Medulla oblongata (tissue), 1 donor: ENCODE data around the gene ATG14.
"Not testable (repeated sequence)": the region's sequence is repeated elsewhere in the genome, so short reads cannot be mapped to it uniquely, and the experiment has no call there.

Source experiments
- DNase-seq: peaks from one replicate; pipeline ENCODE4 v3.0.0-alpha.2; 2015; ENCODE audit errors: extremely low spot score

ATG14 gene

GRCh38 chr14:55433880-55434804 lies 22.5 kb upstream of the ATG14 start:
- DNase-seq: no peak

- DNase-seq: no peak
Observed at GRCh38 chr14:55432628-55433027, 21.0 kb upstream of the ATG14 start.

GRCh38 chr14:55430024-55430690 lies 18.5 kb upstream of the ATG14 start:
- DNase-seq: no peak

- DNase-seq: no peak
Observed at GRCh38 chr14:55427439-55427838, 15.8 kb upstream of the ATG14 start.

- DNase-seq: no peak
Observed at GRCh38 chr14:55426891-55427290, 15.3 kb upstream of the ATG14 start.

- DNase-seq: no peak
Observed at GRCh38 chr14:55425091-55425490, 13.5 kb upstream of the ATG14 start.

- DNase-seq: no peak
Observed at GRCh38 chr14:55423969-55424368, 12.3 kb upstream of the ATG14 start.

GRCh38 chr14:55422338-55422737 lies 10.7 kb upstream of the ATG14 start:
- DNase-seq: not testable (repeated sequence)

- no peak for DNase-seq
Observed at GRCh38 chr14:55419663-55420062, 8.0 kb upstream of the ATG14 start.

GRCh38 chr14:55418411-55418810 lies 6.8 kb upstream of the ATG14 start:
- DNase-seq: no peak

- DNase-seq: no peak
Observed at GRCh38 chr14:55417955-55418354, 6.3 kb upstream of the ATG14 start.

GRCh38 chr14:55416866-55417265 lies 5.2 kb upstream of the ATG14 start:
- no peak for DNase-seq

GRCh38 chr14:55414551-55414950 lies 2.9 kb upstream of the ATG14 start:
- DNase-seq: no peak

GRCh38 chr14:55412676-55413075 lies 1.0 kb upstream of the ATG14 start:
- no peak for DNase-seq

GRCh38 chr14:55410876-55411275 lies 754 bp downstream of the ATG14 start:
- DNase-seq: no peak

- no peak for DNase-seq
Observed at GRCh38 chr14:55404173-55404854, 7.3 kb downstream of the ATG14 start.

GRCh38 chr14:55401751-55402150 lies 9.9 kb downstream of the ATG14 start:
- no peak for DNase-seq

- no peak for DNase-seq
Observed at GRCh38 chr14:55399852-55400251, 11.8 kb downstream of the ATG14 start.

- no peak for DNase-seq
Observed at GRCh38 chr14:55399183-55399582, 12.4 kb downstream of the ATG14 start.

GRCh38 chr14:55398679-55399078 lies 13.0 kb downstream of the ATG14 start:
- no peak for DNase-seq

- DNase-seq: no peak
Observed at GRCh38 chr14:55389330-55389729, 22.3 kb downstream of the ATG14 start.

GRCh38 chr14:55388160-55388559 lies 23.5 kb downstream of the ATG14 start:
- no peak for DNase-seq

GRCh38 chr14:55387121-55387520 lies 24.5 kb downstream of the ATG14 start:
- no peak for DNase-seq
